Mesothelial cell of epicardium (in vitro differentiated cells): ENCODE results near the gene GRP. TPM values are rescaled to one million over a fixed set of nuclear protein-coding genes. Genes with fewer than 3 reads are reported as not detected.
A peak's percentile ranks its signal among the peaks of the same experiment; 100 is the strongest.

ENCODE experiments used
- DNase-seq, 2 experiments: peaks; one replicate each; pipeline ENCODE4 v3.0.0; 2021; ENCODE audit warnings: low spot score in 2 of 2; ENCODE audit not compliant: unreplicated experiment in 2 of 2
- H3K27ac Mint-ChIP-seq: 2 replicates; pipeline ENCODE4 v1.8.0; 2021; ENCODE audit warnings: mixed read lengths
- H3K27me3 Mint-ChIP-seq: 2 replicates; pipeline ENCODE4 v1.8.0; 2021; ENCODE audit warnings: low read depth, mixed read lengths
- H3K36me3 Mint-ChIP-seq: 2 replicates; pipeline ENCODE4 v1.8.0; 2021; ENCODE audit warnings: mixed read lengths
- H3K4me1 Mint-ChIP-seq: 2 replicates; pipeline ENCODE4 v1.8.0; 2021; ENCODE audit warnings: mixed read lengths
- H3K4me3 Mint-ChIP-seq: 2 replicates; pipeline ENCODE4 v1.8.0; 2021; ENCODE audit warnings: mild to moderate bottlenecking, moderate library complexity, mixed read lengths
- H3K9me3 Mint-ChIP-seq: 2 replicates; pipeline ENCODE4 v1.8.0; 2021; ENCODE audit warnings: mixed read lengths
- CTCF ChIP-seq: fragments of 200-600 bp; sonication (generic); IDR thresholded peaks from one replicate; pipeline ENCODE4 v1.5.0; 2021; ENCODE audit warnings: antibody characterized with exemption; ENCODE audit not compliant: unreplicated experiment
- total RNA-seq: library from RNA; stranded (reverse); gene quantifications from 3 replicates; pipeline ENCODE4 v1.2.1, GENCODE V29; 2021

GRP gene
- total RNA-seq, 1 donor from 2014 or later: not detected

DNA sequence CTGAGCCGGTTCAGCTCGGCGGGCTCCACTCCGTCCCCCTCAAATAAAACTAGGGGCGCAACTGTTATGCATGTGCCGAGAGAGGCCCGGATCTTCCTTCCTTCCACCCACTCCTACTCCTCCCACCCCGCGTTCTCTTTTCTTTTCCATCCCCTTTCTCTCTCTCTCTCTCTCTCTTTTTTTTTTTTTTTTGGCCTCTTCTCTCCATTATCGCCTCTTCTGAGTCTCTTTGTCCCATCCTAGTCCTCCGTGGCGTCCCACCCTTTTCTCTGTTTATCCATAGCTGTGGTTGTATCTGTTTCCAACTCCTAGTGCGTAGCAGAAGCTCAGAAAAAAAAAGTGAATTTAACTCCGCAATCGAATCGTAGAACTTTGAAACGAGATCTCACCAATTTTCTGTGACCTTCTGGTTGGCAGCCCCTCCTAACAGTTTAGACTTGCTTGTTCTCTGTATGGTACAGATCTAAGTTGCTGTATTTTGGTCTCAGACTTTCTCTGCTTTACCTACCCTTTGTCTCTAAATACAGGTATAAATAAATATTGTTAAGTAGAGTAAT lies 49.7 kb downstream of the GRP start:
- H3K27me3 Mint-ChIP-seq: peaks cover 92% of the 10 kb centered on the region
- peak overlapping the region; percentile 52 for H3K4me3 Mint-ChIP-seq
- no peak for DNase-seq
- no peak overlapping the region for H3K27ac Mint-ChIP-seq
- H3K9me3 Mint-ChIP-seq: no peaks in the 10 kb centered on the region
- TF ChIP-seq CTCF: no peak
- H3K36me3 Mint-ChIP-seq: no peaks in the 10 kb centered on the region
- H3K4me1 Mint-ChIP-seq: peaks cover 24% of the 10 kb centered on the region

DNA sequence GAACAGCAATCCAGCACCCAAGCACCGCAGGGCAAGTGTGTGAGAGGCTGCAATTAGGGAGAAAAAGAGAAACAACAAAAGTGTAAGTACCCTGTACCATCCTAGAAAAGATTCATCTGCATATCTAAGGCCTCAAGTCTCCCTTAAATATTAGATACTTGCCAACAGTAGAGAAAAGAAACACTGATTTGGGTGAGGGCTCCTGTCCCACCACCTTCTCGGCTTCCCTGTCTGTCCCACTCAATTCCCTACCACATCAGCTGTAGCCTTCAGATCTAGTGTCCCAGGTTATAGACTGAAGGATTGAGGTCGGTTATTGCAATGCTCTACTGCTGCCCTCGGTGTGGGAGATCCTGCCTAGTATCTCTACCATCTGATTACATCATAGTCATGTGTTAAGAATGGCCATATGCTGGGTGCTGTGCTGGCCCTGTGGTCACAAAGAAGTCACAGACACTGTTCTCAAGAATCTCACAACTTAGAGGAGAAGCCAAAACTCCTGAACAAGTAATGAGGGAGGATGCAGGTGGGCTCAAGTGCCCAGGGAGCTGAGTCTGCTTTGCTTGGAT lies 50.8 kb downstream of the GRP start:
- H3K4me3 Mint-ChIP-seq: no peak overlapping the region
- H3K27me3 Mint-ChIP-seq: peaks cover 91% of the 10 kb centered on the region
- DNase-seq: no peak
- no peaks in the 10 kb centered on the region for H3K36me3 Mint-ChIP-seq
- H3K27ac Mint-ChIP-seq: no peak overlapping the region
- TF ChIP-seq CTCF: no peak
- H3K9me3 Mint-ChIP-seq: no peaks in the 10 kb centered on the region
- H3K4me1 Mint-ChIP-seq: peaks cover 24% of the 10 kb centered on the region

DNA sequence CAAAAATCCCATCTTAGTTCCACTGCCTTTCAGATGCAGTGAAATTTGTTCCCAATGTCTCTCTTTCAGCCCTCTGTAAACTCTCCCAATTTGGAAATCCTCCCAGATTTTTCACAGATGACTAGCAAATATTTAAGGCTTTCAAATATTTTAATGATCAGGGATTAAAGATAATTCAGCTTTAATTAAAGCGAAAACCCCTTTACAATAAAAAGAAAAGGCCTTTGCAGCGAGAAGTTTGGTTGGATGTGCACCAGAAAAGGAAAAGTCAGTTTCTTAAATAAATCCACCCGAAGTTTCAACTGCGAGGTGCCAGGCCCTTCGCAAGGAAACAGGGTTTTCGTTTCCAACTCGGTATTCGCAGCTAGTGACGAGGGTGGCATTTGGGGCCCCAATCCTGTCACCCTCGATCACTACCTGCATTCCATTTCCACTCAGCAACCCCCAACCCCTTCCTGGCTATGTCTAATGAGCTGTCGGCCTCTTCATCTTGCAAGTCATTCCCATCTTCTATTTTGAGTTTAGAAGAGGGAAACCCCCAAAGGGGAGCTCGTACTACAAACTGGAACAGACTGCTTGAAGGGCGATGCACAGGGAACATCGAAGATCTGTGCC lies 51.8 kb downstream of the GRP start:
- H3K36me3 Mint-ChIP-seq: no peaks in the 10 kb centered on the region
- H3K4me1 Mint-ChIP-seq: peaks cover 24% of the 10 kb centered on the region
- H3K4me3 Mint-ChIP-seq: no peak overlapping the region
- H3K9me3 Mint-ChIP-seq: no peaks in the 10 kb centered on the region
- TF ChIP-seq CTCF: no peak
- H3K27me3 Mint-ChIP-seq: peaks cover 91% of the 10 kb centered on the region
- no peak overlapping the region for H3K27ac Mint-ChIP-seq
- no peak for DNase-seq

GRCh38 chr18:59272221-59272888 lies 52.4 kb downstream of the GRP start:
- Mint-ChIP-seq H3K4me1 (peaks cover 24% of the 10 kb centered on the region), H3K27me3 (peaks cover 91% of the 10 kb centered on the region), H3K4me3 (no peak overlapping the region), H3K36me3 (no peaks in the 10 kb centered on the region), H3K9me3 (no peaks in the 10 kb centered on the region), H3K27ac (no peak overlapping the region)
- no peak for DNase-seq
- no peak for TF ChIP-seq CTCF

DNA sequence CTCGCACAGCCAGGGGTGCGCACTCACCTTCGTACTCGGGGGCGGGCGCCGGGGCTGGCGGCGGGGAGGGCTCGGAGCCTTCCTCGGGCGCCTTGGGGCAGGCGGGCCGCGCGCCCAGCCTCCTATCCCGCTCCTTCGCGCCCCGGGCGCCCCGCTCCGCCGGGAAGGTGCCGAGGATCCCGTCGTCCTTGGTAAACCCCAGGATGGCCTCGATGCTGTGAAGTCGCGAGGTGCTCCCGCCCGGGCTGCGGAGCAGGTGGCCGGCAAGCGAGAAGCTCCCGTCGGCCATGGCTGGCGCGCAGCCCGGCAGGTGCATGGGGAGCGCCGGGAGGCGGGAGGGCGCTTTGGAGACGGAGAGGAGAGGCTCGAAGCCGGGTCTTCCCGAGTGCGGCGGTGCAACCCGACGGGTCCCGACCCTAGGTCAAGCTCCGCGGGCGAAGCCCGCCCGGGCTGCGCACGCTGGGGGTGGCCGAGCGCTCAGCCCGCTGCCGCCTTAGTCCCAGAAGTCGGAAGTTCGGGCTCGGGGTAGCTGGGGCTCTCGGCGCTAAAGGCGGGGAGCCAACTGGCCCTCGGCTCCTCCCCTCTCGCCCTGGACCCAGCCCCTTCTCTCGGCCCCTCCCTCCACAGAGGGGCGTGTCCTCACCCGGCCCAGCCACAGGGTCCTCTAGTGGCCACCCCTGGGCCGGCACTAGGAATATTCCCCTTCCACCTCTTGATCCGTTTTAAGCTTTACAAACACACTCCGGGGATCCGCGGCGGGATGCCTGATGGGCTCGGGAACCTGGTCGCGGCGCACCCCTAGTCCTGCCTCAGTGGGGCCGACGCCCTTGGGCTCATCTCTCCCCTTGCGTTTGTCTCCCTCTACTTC lies 53.2 kb downstream of the GRP start, which contains the start of gene RAX:
TSS of gene RAX (minus strand) at position 564 of the 868 bp plus-strand sequence. CDS start at position 316, 248 bp downstream.
- H3K4me1 Mint-ChIP-seq: peaks cover 20% of the 10 kb centered on the region
- TF ChIP-seq CTCF: peak; percentile 6
- H3K9me3 Mint-ChIP-seq: no peaks in the 10 kb centered on the region
- H3K36me3 Mint-ChIP-seq: no peaks in the 10 kb centered on the region
- peaks cover 91% of the 10 kb centered on the region for H3K27me3 Mint-ChIP-seq
- H3K27ac Mint-ChIP-seq: no peak within 1 kb of the TSS
- DNase-seq: no peak
- peak within 1 kb of the TSS; percentile 36 for H3K4me3 Mint-ChIP-seq
